Stimulated activated effector memory CD8-positive, alpha-beta T cell treated with anti-CD3 and anti-CD28 coated beads, Interleukin-12 subunit alpha, Interleukin-12 subunit beta, amount 100 ng/mL, for 72 hours (primary cell): Measurements from ENCODE around the gene TNNT2.
A peak's percentile ranks its signal among the peaks of the same experiment; 100 is the strongest.

ENCODE experiments used
- ATAC-seq: fragments of 150-1000 bp; cut with Tn5 transposase; 2 replicates; pipeline ENCODE4 v1.10.0; 2021
- DNase-seq, 2 donors: peaks; one replicate each; pipeline ENCODE4 v3.0.0; 2021 to 2022; ENCODE audit warnings: low spot score in 2 of 2
- H3K27ac Mint-ChIP-seq: one replicate; pipeline ENCODE4 v1.8.0; 2022; ENCODE audit warnings: mild to moderate bottlenecking, mixed read lengths
- H3K36me3 Mint-ChIP-seq: one replicate; pipeline ENCODE4 v1.8.0; 2022; ENCODE audit warnings: mild to moderate bottlenecking, mixed read lengths
- H3K4me1 Mint-ChIP-seq: one replicate; pipeline ENCODE4 v1.8.0; 2022; ENCODE audit warnings: mixed read lengths
- H3K4me3 Mint-ChIP-seq: one replicate; pipeline ENCODE4 v1.8.0; 2022; ENCODE audit warnings: mild to moderate bottlenecking, mixed read lengths
- H3K9me3 Mint-ChIP-seq: one replicate; pipeline ENCODE4 v1.8.0; 2022; ENCODE audit warnings: mixed read lengths

TNNT2 gene

DNA sequence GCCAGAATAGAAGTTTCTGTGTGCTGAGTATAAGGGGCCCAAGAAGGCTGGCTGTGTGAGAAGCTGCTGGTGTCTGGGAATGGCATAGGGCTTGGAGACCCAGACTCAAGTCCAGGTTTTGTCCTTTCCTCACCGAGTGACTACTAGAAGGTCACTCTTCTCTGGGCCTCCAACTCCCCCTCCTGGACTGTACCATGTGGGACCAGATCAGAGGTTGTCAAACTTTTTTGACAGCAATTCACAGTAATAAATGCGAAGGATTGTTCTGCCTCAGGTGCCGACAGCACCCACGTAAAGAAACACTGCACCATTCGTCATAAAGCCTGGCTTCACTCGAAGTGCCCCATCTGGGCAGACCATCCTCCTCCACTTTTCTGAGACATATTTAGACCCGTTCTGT is 65.2 kb downstream of the TNNT2 start:
- Mint-ChIP-seq H3K36me3 (no peaks in the 10 kb centered on the region), H3K27ac (no peak overlapping the region), H3K9me3 (no peaks in the 10 kb centered on the region)

DNA sequence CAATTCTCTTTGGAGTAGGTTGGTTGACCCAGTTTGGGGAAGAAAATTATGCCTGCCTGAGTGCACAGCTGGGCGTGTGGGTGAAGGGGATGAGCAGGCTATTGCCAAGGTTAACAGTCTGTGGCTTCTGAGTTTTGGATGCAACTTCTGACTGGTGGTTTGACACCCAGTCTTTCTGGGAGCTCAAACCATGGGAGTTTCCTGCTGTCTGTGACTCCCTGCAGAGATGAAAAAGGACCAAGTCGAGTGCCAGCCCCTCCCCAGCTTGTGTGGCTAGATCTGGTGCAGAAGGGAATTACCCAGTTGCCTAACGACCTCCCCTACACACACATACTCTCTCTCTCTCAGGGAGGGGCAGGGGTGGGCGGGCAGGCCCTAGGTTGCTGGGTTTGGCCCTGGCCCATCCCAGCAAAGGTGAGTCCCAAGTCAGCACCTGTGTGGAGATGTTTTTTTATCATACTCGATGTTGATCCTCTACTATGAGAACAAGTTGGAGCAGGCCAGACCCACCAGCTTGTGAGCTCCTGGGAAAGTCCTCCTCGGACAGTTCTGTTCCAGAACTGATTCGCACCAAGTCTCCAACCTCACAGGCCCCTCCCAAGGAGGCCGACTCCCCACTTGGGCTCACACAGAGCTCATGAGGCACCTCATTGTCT is 66.0 kb downstream of the TNNT2 start:
- DNase-seq (no peak), ATAC-seq (peak; percentile 14)
- Mint-ChIP-seq H3K4me1 (peaks cover 5% of the 10 kb centered on the region), H3K36me3 (no peaks in the 10 kb centered on the region), H3K4me3 (no peak overlapping the region), H3K27ac (no peak overlapping the region), H3K9me3 (no peaks in the 10 kb centered on the region)

More for the DNA sequence above, 65.2 kb downstream of the TNNT2 start:
- Mint-ChIP-seq H3K4me3 (no peak overlapping the region), H3K4me1 (peaks cover 5% of the 10 kb centered on the region)
- DNase-seq (no peak), ATAC-seq (no peak)

DNA sequence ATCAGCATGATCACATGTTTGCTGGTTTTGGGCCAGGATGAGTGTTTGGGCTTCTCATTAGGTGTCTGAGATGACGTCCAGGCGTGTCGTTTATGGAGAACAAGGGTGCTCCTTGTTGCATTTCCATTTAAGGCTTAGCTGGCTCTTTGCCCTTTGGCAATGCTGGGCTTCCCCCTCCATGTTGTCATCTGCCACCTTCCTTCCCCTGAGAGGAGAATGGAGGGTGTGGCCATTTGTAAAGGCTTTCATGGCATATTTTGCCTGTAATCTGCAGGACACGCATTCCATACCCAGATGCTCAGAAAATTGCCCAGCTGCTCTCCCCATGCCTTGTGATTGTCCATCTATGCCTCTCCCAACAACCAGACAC is 66.5 kb downstream of the TNNT2 start:
- Mint-ChIP-seq H3K9me3 (no peaks in the 10 kb centered on the region), H3K4me1 (peaks cover 5% of the 10 kb centered on the region), H3K36me3 (no peaks in the 10 kb centered on the region), H3K4me3 (no peak overlapping the region), H3K27ac (no peak overlapping the region)
- ATAC-seq: no peak
- no peak for DNase-seq

DNA sequence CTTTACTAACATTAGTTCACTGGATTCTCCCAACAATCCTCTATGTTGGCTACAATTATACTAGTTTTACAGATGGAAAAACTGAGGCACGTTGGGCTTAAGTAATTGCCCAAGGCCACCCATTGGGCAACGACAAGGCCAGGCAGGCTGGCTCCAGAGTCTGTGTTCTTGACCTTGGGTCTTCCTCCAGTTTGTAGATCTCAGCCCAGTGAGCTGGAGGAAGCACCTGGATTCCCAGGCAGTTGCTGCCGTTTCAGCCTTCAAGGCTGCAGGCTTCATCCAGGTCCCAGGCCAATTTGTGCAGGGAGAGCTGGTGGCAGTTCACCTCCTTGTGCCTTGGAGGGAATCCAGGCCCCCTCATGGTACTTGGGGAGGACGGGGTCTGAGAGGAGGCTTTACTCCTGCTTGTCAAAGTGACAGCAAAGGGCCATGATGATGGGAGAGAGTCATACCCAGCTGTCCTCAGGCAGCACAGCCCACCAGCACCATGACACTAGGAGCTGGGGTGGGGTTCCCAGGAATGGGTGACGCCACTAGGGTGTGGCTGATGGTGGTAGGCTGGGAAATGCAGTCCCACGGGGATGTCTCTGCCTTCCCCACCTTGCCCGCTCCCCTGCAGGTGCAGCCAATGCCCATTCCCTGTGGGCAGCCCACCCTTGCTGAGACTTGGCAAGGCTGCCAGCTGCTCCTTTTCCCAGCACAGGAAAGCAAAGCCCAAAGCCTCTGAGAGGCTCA is 67.1 kb downstream of the TNNT2 start:
- Mint-ChIP-seq H3K9me3 (no peaks in the 10 kb centered on the region), H3K36me3 (no peaks in the 10 kb centered on the region), H3K4me3 (no peak overlapping the region), H3K4me1 (peaks cover 5% of the 10 kb centered on the region), H3K27ac (no peak overlapping the region)
- no peak for DNase-seq
- ATAC-seq: no peak

DNA sequence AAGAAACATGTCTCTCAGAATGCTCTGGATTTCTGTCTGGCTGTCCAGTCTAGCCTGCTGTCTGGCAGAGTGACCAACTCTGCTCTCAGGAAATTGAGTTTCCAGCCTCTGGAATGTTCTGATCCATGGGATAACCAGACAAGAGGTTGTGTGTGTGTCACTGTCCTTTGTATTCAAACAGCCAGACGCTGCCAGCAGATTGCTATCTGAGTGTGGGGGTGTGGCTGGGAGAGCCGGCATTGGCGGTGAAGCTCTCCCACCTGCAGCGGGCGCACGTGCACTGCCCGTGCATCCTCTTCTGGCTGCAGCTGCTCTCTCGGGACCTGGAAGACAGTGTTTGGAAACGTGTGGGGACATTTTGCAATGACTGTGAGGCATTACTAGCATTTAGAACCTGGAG is 68.1 kb downstream of the TNNT2 start:
- Mint-ChIP-seq H3K9me3 (no peaks in the 10 kb centered on the region), H3K4me3 (no peak overlapping the region), H3K4me1 (peaks cover 5% of the 10 kb centered on the region), H3K36me3 (no peaks in the 10 kb centered on the region), H3K27ac (no peak overlapping the region)
- no peak for DNase-seq
- no peak for ATAC-seq
